Ureter (tissue), 1 donor: ENCODE measurements around the gene MAP3K3. TPM values are rescaled to one million over a fixed set of nuclear protein-coding genes. Genes with fewer than 3 reads are reported as not detected.
"Not testable (repeated sequence)": the region's sequence is repeated elsewhere in the genome, so short reads cannot be mapped to it uniquely, and the experiment has no call there.

ENCODE experiments used
- DNase-seq: peaks from one replicate; pipeline ENCODE4 v3.0.0-alpha.2; 2020; ENCODE audit warnings: low spot score
- total RNA-seq: library from RNA; stranded (reverse); gene quantifications from one replicate; pipeline ENCODE4 v1.2.4, GENCODE V29; 2023
- donor health status: DM: yes; HTN: yes; CAD: no.

MAP3K3 gene
- total RNA-seq, 1 donor from 2014 or later, result 32.3 TPM

DNA sequence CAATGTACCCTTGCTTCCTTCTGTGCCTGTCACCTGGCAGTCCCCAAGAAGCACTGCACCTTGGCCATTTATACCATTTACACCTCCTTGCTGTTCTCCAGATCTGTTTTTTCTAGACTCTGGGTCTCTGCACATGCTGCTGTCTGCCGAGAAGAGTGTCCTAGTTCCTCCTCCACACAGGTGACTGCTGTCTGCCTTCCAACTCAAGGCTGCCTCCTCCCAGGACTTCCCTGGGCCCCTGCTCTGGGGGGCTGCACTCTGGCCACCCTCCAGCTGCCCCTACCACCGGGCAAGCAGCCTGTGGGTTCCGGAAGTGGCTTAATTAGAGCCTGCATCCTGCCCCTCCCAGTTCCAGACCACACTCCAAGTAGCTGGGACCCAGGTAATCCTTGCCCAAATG, 83.4 kb downstream of the MAP3K3 start:
- no peak for DNase-seq

DNA sequence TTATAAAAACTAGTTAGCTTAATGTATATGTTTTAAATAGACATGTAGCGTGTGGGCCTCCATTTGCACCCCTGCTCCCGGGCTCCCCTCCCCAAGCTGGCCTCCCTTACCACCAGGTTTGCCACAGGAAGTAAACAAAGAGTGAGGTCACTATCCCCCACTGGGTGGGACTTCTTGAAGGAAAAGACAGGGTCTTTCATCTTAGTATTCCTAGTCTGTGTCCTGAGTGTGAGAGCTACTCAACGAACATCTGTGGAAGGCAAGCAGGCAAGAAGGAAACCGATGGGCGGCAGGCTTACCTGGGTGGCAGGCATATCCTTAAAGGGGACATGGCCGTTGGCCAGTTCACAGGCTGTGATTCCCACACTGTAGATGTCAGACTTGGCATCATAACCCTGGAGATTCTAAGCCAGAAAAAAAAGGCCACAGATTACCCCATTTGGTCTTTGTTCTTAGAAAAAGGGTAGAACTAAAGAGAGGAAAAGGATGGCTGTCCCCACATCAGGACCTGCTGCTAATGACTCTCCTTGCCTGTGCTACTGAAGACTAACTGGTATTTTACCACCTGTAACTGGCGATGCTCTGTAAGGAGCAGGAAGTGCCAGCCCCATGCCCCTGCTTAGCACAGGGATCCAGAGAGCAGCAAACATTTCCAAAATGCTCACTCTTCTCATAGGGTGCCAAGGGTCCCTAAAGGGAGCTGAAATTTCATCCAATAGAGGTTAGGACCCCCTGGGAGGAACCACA, 84.3 kb downstream of the MAP3K3 start:
- DNase-seq, result no peak

DNA sequence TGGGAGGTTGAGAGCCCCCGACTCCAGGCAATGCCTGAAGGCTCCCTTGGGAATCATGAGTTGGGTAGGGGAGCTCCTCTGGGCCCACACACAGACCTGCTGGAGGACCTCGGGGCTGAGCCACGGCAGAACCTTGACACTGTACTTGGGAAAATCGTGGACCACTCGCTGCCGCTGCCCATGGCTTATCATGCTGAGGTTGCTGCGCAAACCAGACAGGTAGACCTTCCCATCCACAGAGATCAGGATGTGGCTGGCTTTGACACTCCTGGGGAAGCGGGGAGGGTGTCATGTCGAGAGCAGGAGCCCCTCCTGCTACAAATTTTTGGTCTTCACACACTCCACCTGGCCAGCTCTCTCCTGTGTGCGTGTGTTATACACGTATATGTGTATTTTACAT, 84.9 kb downstream of the MAP3K3 start:
- no peak for DNase-seq

DNA sequence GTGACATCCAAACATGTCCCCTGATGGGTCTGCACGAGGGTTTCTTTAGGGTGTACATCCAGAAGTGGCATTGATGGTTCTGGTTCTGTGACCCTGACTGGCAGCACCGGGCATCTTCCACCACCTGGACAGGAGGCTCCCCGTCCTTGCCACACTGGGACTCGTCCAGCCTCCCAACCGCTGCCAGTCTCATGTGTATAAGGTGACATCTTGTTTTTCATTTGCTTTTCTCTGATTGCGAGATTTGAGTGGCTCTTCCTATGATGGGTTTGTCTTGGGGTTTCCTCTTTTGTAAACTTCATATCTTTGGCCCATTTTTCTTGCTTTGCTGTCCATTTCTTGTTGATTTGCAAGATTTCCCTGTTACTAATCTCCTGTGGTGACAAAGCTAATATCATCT, 86.9 kb downstream of the MAP3K3 start:
- DNase-seq, result no peak

DNA sequence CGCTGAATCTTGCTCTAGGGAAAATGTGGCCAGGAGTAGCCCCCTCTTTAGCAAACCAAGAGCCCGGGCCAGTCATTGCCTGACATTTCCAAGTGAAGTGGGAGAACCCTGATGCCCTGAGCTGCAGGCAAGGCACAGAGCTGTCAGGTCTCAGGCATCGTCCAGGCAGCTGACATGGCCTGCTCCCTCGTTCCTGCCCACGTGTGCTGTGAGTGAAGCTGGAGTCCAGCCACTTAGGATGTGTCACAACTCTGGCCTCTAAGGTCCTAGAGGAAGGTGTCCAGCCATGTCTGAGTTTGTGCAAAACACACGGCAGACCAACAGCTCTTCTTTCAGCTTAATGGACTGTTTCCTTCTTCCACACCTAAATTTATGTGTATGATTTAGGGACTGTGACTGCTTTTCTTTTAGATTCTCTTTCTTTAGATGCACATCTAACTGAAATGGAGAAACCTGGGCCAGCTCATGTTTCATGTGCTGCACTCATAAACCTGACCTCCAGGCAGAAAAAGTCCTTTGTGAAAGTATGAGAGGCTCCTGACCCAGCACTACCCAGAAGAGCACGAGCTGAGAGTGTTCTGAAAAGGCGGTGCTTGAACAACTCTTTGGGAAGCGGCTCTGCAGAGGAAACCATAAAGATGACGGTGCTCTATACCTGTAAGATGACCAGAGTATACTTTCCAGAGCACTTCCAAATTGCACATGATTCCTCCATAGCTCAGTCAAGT, 92.5 kb downstream of the MAP3K3 start:
- no peak for DNase-seq

DNA sequence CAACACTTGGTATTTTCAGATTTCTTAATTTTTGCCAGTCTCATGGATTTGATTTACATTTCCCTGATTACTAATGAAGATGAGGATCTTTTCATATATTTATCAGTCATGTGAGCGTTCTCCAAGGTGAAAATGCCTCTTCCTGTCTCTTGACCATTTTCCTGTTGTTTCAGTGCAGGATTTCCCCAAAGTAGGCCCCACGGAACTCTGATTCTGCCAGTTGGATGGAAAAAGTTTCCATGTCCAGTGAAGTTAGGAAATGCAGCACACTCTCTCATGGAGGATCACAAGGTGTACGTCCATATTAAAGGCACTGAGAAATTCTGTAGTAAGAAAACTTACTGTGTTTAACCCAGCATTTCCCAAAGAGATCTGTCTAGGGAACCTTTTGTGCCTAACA, 94.2 kb downstream of the MAP3K3 start:
- DNase-seq, result no peak

DNA sequence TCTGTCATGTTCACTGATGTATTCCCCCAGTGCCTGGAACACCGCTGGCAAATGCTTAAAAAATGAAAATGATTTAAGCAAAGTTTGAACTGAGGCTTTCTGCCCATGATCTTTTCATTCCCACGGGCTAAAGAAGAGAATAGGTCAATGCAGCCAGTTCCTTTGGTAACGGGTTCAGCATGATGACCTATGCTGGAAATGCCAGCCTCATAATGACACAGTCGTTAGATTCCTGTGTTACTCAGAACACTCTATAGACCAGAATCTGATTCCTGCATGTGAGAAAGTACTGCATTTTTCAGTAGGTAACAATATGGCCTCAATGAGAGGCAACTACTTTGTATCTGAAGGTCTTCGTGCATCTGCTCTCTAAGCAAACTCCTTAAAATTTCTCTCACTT, 96.8 kb downstream of the MAP3K3 start:
- DNase-seq, result no peak

DNA sequence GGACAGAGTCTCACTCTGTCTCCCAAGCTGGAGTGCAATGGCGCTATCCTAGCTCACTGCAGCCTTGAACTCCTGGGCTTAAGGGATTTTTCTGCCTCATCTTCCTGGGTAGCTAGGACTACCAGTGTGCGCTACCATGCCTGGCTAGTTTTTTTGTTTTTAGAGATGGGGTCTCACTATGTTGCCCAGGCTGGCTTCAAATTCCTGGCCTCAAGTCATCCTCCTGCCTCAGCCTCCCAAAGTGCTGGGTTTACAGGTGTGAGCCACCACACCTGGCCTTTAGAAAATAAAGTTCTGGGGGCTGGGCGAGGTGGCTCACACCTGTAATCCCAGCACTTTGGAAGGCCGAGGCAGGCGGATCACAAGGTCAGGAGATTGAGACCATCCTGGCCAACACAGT, 98.0 kb downstream of the MAP3K3 start:
- DNase-seq, result not testable (repeated sequence)

DNA sequence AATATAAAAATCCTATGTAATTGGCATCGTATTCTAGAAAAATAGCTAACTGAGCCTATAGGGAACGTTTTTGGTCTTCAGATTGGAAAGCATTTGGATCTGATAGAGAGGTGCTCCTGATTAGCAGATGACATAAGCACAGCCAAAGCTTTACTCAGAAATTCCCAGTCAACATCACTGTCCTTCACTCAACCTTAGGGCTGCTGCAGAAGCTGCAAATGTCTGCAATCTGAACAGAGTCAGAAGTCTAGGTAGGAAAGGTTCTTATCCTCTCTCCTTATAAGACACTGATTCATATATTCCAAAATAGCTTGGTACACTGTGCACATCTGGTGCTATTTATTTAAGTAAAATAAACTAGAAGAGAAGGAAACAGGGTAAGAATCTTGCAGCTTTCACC, 100.2 kb downstream of the MAP3K3 start:
- no peak for DNase-seq

DNA sequence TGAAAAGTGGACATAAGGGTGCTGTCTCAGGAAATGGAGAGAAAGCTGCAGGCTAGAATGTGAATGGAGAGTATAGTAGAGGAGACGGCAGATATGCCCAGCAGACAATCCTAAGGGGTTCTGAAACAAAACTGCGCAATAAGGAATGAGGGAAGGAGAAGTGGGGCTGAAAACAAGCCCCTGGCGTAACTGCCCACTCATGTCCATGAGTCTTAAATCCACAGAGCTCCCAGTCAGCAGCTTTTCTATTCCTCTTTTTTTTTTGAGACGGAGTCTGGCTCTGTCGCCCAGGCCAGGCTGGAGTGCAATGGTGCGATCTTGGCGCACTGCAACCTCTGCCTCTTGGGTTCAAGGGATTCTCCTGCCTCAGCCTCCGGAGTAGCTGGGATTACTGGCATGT, 113.5 kb downstream of the MAP3K3 start:
- DNase-seq, result no peak

DNA sequence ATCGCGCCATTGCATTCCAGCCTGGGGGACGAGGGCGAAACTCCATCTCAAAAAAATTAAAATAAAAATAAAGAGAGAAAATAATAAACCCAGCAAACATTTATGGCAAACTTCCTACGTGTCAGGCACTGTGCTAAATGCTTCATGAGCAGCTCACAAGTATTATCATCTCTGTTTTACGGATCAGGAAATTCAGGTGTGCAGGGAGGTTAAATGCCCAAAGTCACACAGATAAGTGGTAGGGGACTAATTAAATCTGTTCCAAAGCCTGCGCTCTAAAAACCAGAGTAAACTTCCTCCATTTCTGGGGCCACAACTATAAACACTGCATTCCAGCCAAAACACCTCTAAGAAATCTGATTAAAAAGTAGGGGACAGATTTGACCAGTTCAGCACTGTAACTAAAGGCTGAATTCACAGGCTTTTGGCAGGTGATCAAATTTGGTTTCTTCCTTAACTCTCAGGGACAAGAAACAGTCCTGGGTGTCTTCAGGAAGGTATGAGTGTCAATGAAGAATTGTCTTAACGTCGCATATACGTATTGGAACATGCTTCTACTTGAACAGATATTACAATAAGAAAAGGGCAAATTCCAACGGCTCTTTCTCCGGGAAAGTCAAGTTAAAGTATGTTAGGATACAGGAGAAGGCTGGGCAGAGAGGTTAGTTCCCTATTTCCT, 118.4 kb downstream of the MAP3K3 start:
- DNase-seq, result no peak

DNA sequence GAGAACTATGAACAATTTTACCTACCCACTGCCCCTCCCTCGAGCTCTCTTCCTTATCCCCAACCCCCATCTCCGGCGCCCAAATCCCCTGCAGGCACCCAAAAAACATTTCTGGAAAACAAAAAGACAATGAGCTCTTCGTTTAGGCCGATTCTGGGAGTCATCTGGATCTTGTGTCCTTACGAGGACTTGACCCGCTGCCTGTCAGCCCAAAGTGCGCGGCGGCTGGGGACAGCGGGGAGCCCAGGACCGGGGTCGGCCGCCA, 118.9 kb downstream of the MAP3K3 start:
- DNase-seq, result no peak

DNA sequence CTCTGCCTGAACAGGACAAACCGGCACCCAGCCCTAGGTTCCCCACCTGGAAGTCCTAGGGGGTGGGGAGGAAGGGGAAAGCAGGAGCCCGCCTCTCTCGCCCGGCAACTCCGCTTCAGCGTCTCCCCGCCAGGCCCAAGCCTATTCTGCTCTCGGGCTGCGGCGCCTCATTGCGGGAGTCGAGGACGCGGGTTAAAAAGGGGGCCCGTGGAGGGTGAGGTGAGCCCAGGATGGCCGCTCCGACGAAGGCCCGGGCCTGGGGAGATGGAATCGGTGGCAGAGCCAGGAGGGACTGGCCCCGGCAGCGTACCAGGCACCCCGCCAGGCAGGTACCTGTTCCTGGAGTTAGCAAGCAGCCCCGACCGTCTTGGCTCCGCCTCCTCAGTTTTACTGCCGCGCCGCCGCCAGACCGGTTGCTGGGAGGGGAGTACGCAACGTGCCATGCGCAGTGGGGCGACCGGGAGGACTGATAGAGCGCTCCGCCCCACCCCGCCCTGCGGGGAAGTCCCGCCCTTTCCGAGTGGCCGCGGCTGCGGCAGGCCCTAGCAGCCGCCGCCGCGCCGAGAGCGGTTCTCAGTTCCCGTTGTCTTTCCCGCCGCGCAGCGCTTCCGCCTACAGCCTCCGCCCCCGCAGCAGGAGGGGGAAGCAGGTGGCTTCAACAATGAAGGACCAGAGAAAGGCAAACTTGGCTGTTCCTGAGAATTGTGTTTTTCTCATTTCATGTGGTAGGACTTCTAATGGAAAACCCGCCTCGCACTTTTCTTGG, 119.4 kb downstream of the MAP3K3 start, which contains the start of gene STRADA:
Gene STRADA, minus strand, starts transcription at position 392 of the 766 bp plus-strand sequence. CDS start 13,430 bp downstream, outside the sequence.
- DNase-seq, result peak; percentile 99

Other genes starting within 250 kb of the MAP3K3 start
- gene CYB561, start 176.1 kb upstream of the MAP3K3 start, total RNA-seq, result 70.8 TPM
- gene ACE, start 145.4 kb upstream of the MAP3K3 start, total RNA-seq, result 7.5 TPM
- gene KCNH6, start 99.1 kb upstream of the MAP3K3 start, total RNA-seq, result not detected
- gene DCAF7, start 71.9 kb upstream of the MAP3K3 start, total RNA-seq, result 79.6 TPM
- gene TACO1, start 21.5 kb upstream of the MAP3K3 start, total RNA-seq, result 17.5 TPM
- gene LIMD2, start 77.7 kb downstream of the MAP3K3 start, total RNA-seq, result 13.8 TPM
- 58.6 TPM for gene STRADA, start 119.4 kb downstream of the MAP3K3 start, total RNA-seq
- 94.9 TPM for gene CCDC47, start 151.2 kb downstream of the MAP3K3 start, total RNA-seq
- gene DDX42, start 151.8 kb downstream of the MAP3K3 start, total RNA-seq, result 185 TPM
- 121 TPM for gene PSMC5, start 205.0 kb downstream of the MAP3K3 start, total RNA-seq
- gene FTSJ3, start 205.2 kb downstream of the MAP3K3 start, total RNA-seq, result 56.7 TPM
- gene SMARCD2, start 220.3 kb downstream of the MAP3K3 start, total RNA-seq, result 90.6 TPM